ENCODE results near the gene CMTM7. TPM values are rescaled to one million over a fixed set of nuclear protein-coding genes. Genes with fewer than 3 reads are reported as not detected.

CMTM7 gene
- total and polyA plus RNA-seq, 2 of the 13 experiments (the other 11 are each of a cell fraction or from before 2014, with no cell fraction given), result 20.9 to 21.4 TPM

- no TSS peak for BruUV-seq (replicated peaks)
- intact Hi-C loops (cut with micrococcal nuclease; ENCODE audit: unreplicated experiment), result no loop called here
- Histone ChIP-seq H3K4me2 (ENCODE audit: low read depth, low read length) (no peak overlapping the region), H2AFZ (ENCODE audit: low read length) (no peak overlapping the region), H3K27ac (ENCODE audit: extremely low read length, insufficient read depth, low read length) (no peak overlapping the region), H3K4me1 (ENCODE audit: insufficient read depth, low read length) (peaks cover 12% of the 10 kb centered on the region), H3K9ac (ENCODE audit: insufficient read depth, low read depth, low read length) (no peak overlapping the region), H4K20me1 (ENCODE audit: insufficient read depth, low read length) (no peaks in the 10 kb centered on the region), H3K36me3 (replicated peaks in 1 of 2; ENCODE audit: control insufficient read depth in 1 of 2, insufficient read depth in 2 of 2, low read length in 2 of 2) (peaks cover 2 to 3% of the 10 kb centered on the region in 2 experiments; a peak in 4 of 5 replicates), H3K4me3 (replicated peaks in 1 of 3; ENCODE audit: insufficient read depth in 1 of 3, low read depth in 2 of 3, low read length in 3 of 3) (no peak overlapping the region), H3K27me3 (ENCODE audit: control insufficient read depth in 1 of 2, insufficient read depth in 2 of 2, low read length in 2 of 2) (no peaks in the 10 kb centered on the region), H3K79me2 (ENCODE audit: insufficient read depth, low read length) (no peaks in the 10 kb centered on the region), H3K9me3 (ENCODE audit: low read length) (no peaks in the 10 kb centered on the region)
- in situ Hi-C loops (cut with HindIII; ENCODE audit: extremely low pct_ligation_motif_present, low pct_unique_long_range_greater_than_20kb), result no loop called here
- ATAC-seq (no peak), DNase-seq (ENCODE audit: low spot score) (no peak), FAIRE-seq (no peak)
- POLR2A ChIA-PET, result no interaction called here
- no peak for TF ChIP-seq ZBTB14 (CRISPR knock-in tag; IDR thresholded peaks at IDR 0.05)
- TF ChIP-seq SP140L (CRISPR knock-in tag; IDR thresholded peaks at IDR 0.05; ENCODE audit: borderline replicate concordance), result no peak
- no peak for TF ChIP-seq ZFP36L2 (CRISPR knock-in tag; IDR thresholded peaks at IDR 0.05)
- TF ChIP-seq ZNF605 (CRISPR knock-in tag; IDR thresholded peaks at IDR 0.05), result no peak
- TF ChIP-seq ZSCAN29 (CRISPR knock-in tag; conservative IDR thresholded peaks at IDR 0.05), result no peak
- no peak for TF ChIP-seq HNRNPH1 (optimal IDR thresholded peaks at IDR 0.05; ENCODE audit: low read depth, low read length)
- TF ChIP-seq KLF16 (CRISPR knock-in tag; IDR thresholded peaks at IDR 0.05), result no peak
- no peak for TF ChIP-seq RXRB (CRISPR knock-in tag; IDR thresholded peaks at IDR 0.05; ENCODE audit: borderline replicate concordance)
- TF ChIP-seq E2F2 (CRISPR knock-in tag; IDR thresholded peaks at IDR 0.05; ENCODE audit: borderline replicate concordance), result no peak
- TF ChIP-seq DR1 (CRISPR knock-in tag; IDR thresholded peaks at IDR 0.05), result no peak
- TF ChIP-seq FUBP1 (CRISPR knock-in tag; IDR thresholded peaks at IDR 0.05; ENCODE audit: borderline replicate concordance), result no peak
- TF ChIP-seq ZNF652 (CRISPR knock-in tag; IDR thresholded peaks at IDR 0.05; ENCODE audit: borderline replicate concordance, low read depth), result no peak
- TF ChIP-seq ZNF7 (CRISPR knock-in tag; IDR thresholded peaks at IDR 0.05), result no peak
- TF ChIP-seq ZBTB43 (CRISPR knock-in tag; conservative IDR thresholded peaks at IDR 0.05), result no peak
- TF ChIP-seq REXO4 (CRISPR knock-in tag; IDR thresholded peaks at IDR 0.05; ENCODE audit: borderline replicate concordance), result no peak
- no peak for TF ChIP-seq FOSL2 (CRISPR knock-in tag; IDR thresholded peaks at IDR 0.05)
- WGBS (ENCODE audit: low lambda C conversion rate), result 77% methylated on average over 6 of the region's 6 CpGs
- CTCF ChIA-PET (ENCODE audit: low intra/inter-chr PET ratio, low total read pairs), result no interaction called here
Measured at GRCh38 chr3:32366638-32367397, 24.8 kb upstream of the CMTM7 start.
